H9 (cell line): Measurements from ENCODE around the gene AKR1A1. TPM values are rescaled to one million over a fixed set of nuclear protein-coding genes. Genes with fewer than 3 reads are reported as not detected.

Experiments used
- DNase-seq: peaks from one replicate; pipeline ENCODE4 v3.0.0-alpha.2; 2017
- H2AFZ ChIP-seq: one replicate; pipeline ENCODE4 v1.6.1; 2013; ENCODE audit warnings: mild to moderate bottlenecking, low read length, control low read depth, moderate library complexity
- H2AK5ac ChIP-seq: 2 replicates; pipeline ENCODE4 v1.6.1; 2013; ENCODE audit warnings: low read length, control low read depth, mixed read lengths; ENCODE audit not compliant: insufficient read length
- H2BK120ac ChIP-seq: one replicate; pipeline ENCODE4 v1.6.1; 2013; ENCODE audit warnings: low read depth, mild to moderate bottlenecking, low read length, control low read depth, inconsistent platforms; ENCODE audit not compliant: poor library complexity, severe bottlenecking
- H2BK12ac ChIP-seq: 2 replicates; pipeline ENCODE4 v1.6.1; 2013; ENCODE audit warnings: low read length, control low read depth, mixed read lengths, low read depth; ENCODE audit not compliant: insufficient read length
- H2BK15ac ChIP-seq: 2 replicates; pipeline ENCODE4 v1.6.1; 2013; ENCODE audit warnings: low read depth, low read length, control low read depth
- H2BK20ac ChIP-seq: one replicate; pipeline ENCODE4 v1.6.1; 2013; ENCODE audit warnings: low read depth, mild to moderate bottlenecking, low read length, control low read depth, inconsistent platforms; ENCODE audit not compliant: poor library complexity, severe bottlenecking
- H2BK5ac ChIP-seq: 2 replicates; pipeline ENCODE4 v1.6.1; 2013; ENCODE audit warnings: low read length, control low read depth, mixed read lengths; ENCODE audit not compliant: insufficient read length
- H3K14ac ChIP-seq: 2 replicates; pipeline ENCODE4 v1.6.1; 2013; ENCODE audit warnings: low read length, control low read depth; ENCODE audit not compliant: insufficient read depth
- H3K18ac ChIP-seq: 2 replicates; pipeline ENCODE4 v1.6.1; 2013; ENCODE audit warnings: low read depth, mild to moderate bottlenecking, mixed read lengths, low read length, control low read depth; ENCODE audit not compliant: insufficient read length
- H3K23ac ChIP-seq: 2 replicates; pipeline ENCODE4 v1.6.1; 2013; ENCODE audit warnings: low read length, control low read depth, mixed read lengths, low read depth; ENCODE audit not compliant: insufficient read length
- H3K23me2 ChIP-seq: 2 replicates; pipeline ENCODE4 v1.6.1; 2013; ENCODE audit warnings: low read depth, mild to moderate bottlenecking, mixed read lengths, low read length, control low read depth; ENCODE audit not compliant: insufficient read length, poor library complexity, severe bottlenecking
- H3K27ac ChIP-seq: 2 replicates; pipeline ENCODE4 v1.5.1; 2013; ENCODE audit warnings: low read length, control low read depth, mixed read lengths, low read depth; ENCODE audit not compliant: insufficient read length
- H3K27me3 ChIP-seq: 2 replicates; pipeline ENCODE4 v1.6.1; 2013; ENCODE audit warnings: low read length, control low read depth, inconsistent platforms; ENCODE audit not compliant: insufficient read depth
- H3K4ac ChIP-seq: 2 replicates; pipeline ENCODE4 v1.6.1; 2013; ENCODE audit warnings: low read depth, mild to moderate bottlenecking, control low read depth, inconsistent platforms, low read length, moderate library complexity
- H3K4me1 ChIP-seq: 2 replicates; pipeline ENCODE4 v1.6.1; 2013; ENCODE audit warnings: low read length, control low read depth, inconsistent platforms; ENCODE audit not compliant: insufficient read depth
- H3K4me2 ChIP-seq: 2 replicates; pipeline ENCODE4 v1.6.1; 2013; ENCODE audit warnings: low read length, control low read depth, mixed read lengths; ENCODE audit not compliant: insufficient read length, insufficient read depth
- H3K56ac ChIP-seq: 2 replicates; pipeline ENCODE4 v1.6.1; 2013; ENCODE audit warnings: low read depth, mild to moderate bottlenecking, mixed read lengths, low read length, control low read depth; ENCODE audit not compliant: insufficient read length
- H3K79me1 ChIP-seq: 2 replicates; pipeline ENCODE4 v1.6.1; 2013; ENCODE audit warnings: low read depth, mild to moderate bottlenecking, moderate library complexity, low read length, control low read depth, inconsistent platforms; ENCODE audit not compliant: insufficient read depth, poor library complexity, severe bottlenecking
- H3K79me2 ChIP-seq: 2 replicates; pipeline ENCODE4 v1.6.1; 2013; ENCODE audit warnings: low read length, control low read depth, inconsistent platforms; ENCODE audit not compliant: insufficient read depth
- H3K9ac ChIP-seq: 2 replicates; pipeline ENCODE4 v1.6.1; 2013; ENCODE audit warnings: low read length, control low read depth, mixed read lengths; ENCODE audit not compliant: insufficient read length; ENCODE audit errors: extremely low read depth
- H3K9me3 ChIP-seq: one replicate; pipeline ENCODE4 v1.6.1; 2013; ENCODE audit warnings: low read depth, low read length, inconsistent platforms; ENCODE audit not compliant: control insufficient read depth
- H3T11ph ChIP-seq: one replicate; pipeline ENCODE4 v1.6.1; 2013; ENCODE audit warnings: mild to moderate bottlenecking, low read length, control low read depth, inconsistent platforms
- H4K20me1 ChIP-seq: one replicate; pipeline ENCODE4 v1.6.1; 2013; ENCODE audit not compliant: control insufficient read depth, insufficient read length, insufficient read depth
- H4K5ac ChIP-seq: 2 replicates; pipeline ENCODE4 v1.6.1; 2013; ENCODE audit warnings: low read depth, mild to moderate bottlenecking, mixed read lengths, low read length, control low read depth; ENCODE audit not compliant: insufficient read length
- H4K8ac ChIP-seq: replicated peaks from 2 replicates; pipeline ENCODE4 v1.6.1; 2013; ENCODE audit warnings: low read length, control low read depth, mixed read lengths, low read depth; ENCODE audit not compliant: insufficient read length
- H4K91ac ChIP-seq: 2 replicates; pipeline ENCODE4 v1.6.1; 2013; ENCODE audit warnings: low read depth, mild to moderate bottlenecking, moderate library complexity, mixed read lengths, low read length, control low read depth; ENCODE audit not compliant: insufficient read length
- H3K27ac Mint-ChIP-seq, 3 experiments: 2 replicates in 2 of 3; 3 replicates in 1 of 3; pipeline ENCODE4 v1.8.0; 2020 to 2021; ENCODE audit warnings: mixed read lengths in 3 of 3, mild to moderate bottlenecking in 1 of 3, moderate library complexity in 1 of 3
- H3K27me3 Mint-ChIP-seq: 2 replicates; pipeline ENCODE4 v1.8.0; 2021; ENCODE audit warnings: low read depth, mild to moderate bottlenecking, moderate library complexity, mixed read lengths
- H3K36me3 Mint-ChIP-seq, 3 experiments: 2 replicates in 2 of 3; 3 replicates in 1 of 3; pipeline ENCODE4 v1.8.0; 2020 to 2021; ENCODE audit warnings: low read depth in 3 of 3, mixed read lengths in 3 of 3; ENCODE audit not compliant: insufficient read depth in 1 of 3
- H3K4me1 Mint-ChIP-seq, 2 experiments: 2 replicates each; pipeline ENCODE4 v1.8.0; 2020; ENCODE audit warnings: mixed read lengths in 2 of 2
- H3K4me3 Mint-ChIP-seq, 2 experiments: 2 replicates in 1 of 2; 3 replicates in 1 of 2; pipeline ENCODE4 v1.8.0; 2020 to 2021; ENCODE audit warnings: mild to moderate bottlenecking in 2 of 2, mixed read lengths in 2 of 2, moderate library complexity in 1 of 2
- H3K9me3 Mint-ChIP-seq, 2 experiments: 2 replicates in 1 of 2; 3 replicates in 1 of 2; pipeline ENCODE4 v1.8.0; 2020; ENCODE audit warnings: mild to moderate bottlenecking in 2 of 2, mixed read lengths in 2 of 2, moderate library complexity in 1 of 2
- WGBS: extraction: QIAGEN DNeasy Blood & Tissue Kit; methylation state at CpG from one replicate; pipeline ENCODE4 v1.1.7; 2013; ENCODE audit warnings: missing lambda C conversion rate, low lambda C conversion rate, mixed read lengths; ENCODE audit not compliant: insufficient read length; ENCODE audit errors: extremely low coverage; 5-methylcytosine and 5-hydroxymethylcytosine counted together
- total RNA-seq: library from RNA; stranded (reverse); gene quantifications from 2 replicates; pipeline ENCODE4 v1.2.1, GENCODE V29; 2021
- TF ChIP-seq, protein P1 (sequence below): fragments of 200-600 bp; sonication (generic); conservative IDR thresholded peaks from 3 replicates; pipeline ENCODE4 v1.8.0; 2021; ENCODE audit warnings: antibody characterized with exemption, mild to moderate bottlenecking

AKR1A1 gene
- total RNA-seq, 1 experiment from 2014 or later, result 286 TPM

DNA sequence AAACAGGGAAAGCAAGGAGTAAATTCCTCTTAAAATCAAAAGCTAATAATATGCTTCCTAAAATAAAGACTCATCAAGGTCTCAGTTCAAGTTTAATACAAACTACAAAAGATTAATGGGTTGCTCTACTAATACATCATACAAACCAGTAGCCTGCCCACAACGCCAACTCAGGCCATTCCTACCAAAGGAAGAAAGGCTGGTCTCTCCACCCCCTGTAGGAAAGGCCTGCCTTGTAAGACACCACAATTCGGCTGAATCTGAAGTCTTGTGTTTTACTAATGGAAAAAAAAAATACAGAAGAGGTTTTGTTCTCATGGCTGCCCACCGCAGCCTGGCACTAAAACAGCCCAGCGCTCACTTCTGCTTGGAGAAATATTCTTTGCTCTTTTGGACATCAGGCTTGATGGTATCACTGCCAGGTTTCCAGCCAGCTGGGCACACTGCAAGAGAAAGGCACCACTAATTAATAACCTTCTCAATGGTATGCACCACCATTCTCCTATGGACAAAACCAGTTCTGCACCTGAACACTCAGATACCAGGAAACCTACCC lies 39.6 kb upstream of the AKR1A1 start:
- Mint-ChIP-seq H3K27ac (peak overlapping the region in 1 of 3 experiments; percentile 82; a peak in 2 of 7 replicates), H3K9me3 (no peaks in the 10 kb centered on the region), H3K27me3 (no peaks in the 10 kb centered on the region; the same call in 1 of the 2 replicates), H3K4me1 (no peaks in the 10 kb centered on the region), H3K36me3 (peaks cover 54 to 77% (median 67%) of the 10 kb centered on the region in 3 experiments; a peak in 6 of 7 replicates), H3K4me3 (no peak overlapping the region; a peak in 1 of 5 replicates)
- Histone ChIP-seq H3K27me3 (no peaks in the 10 kb centered on the region), H3K18ac (no peak overlapping the region), H3K23me2 (no peaks in the 10 kb centered on the region), H2BK120ac (no peak overlapping the region), H4K5ac (no peak overlapping the region), H4K91ac (no peak overlapping the region), H2AK5ac (no peak overlapping the region), H2BK15ac (no peak overlapping the region), H3K4me2 (no peak overlapping the region), H2BK20ac (no peak overlapping the region), H3K9me3 (no peaks in the 10 kb centered on the region), H3K4ac (no peak overlapping the region), H2BK5ac (no peak overlapping the region), H4K20me1 (peaks cover 5% of the 10 kb centered on the region), H3K14ac (no peak overlapping the region), H3K27ac (no peak overlapping the region), H3K9ac (no peak overlapping the region), H3K23ac (no peak overlapping the region), H3K56ac (no peak overlapping the region), H2BK12ac (no peak overlapping the region), H4K8ac (no peak overlapping the region), H3K79me2 (no peaks in the 10 kb centered on the region), H3T11ph (no peak overlapping the region), H3K79me1 (no peaks in the 10 kb centered on the region), H2AFZ (no peak overlapping the region), H3K4me1 (no peaks in the 10 kb centered on the region)
- TF ChIP-seq, protein P1, sequence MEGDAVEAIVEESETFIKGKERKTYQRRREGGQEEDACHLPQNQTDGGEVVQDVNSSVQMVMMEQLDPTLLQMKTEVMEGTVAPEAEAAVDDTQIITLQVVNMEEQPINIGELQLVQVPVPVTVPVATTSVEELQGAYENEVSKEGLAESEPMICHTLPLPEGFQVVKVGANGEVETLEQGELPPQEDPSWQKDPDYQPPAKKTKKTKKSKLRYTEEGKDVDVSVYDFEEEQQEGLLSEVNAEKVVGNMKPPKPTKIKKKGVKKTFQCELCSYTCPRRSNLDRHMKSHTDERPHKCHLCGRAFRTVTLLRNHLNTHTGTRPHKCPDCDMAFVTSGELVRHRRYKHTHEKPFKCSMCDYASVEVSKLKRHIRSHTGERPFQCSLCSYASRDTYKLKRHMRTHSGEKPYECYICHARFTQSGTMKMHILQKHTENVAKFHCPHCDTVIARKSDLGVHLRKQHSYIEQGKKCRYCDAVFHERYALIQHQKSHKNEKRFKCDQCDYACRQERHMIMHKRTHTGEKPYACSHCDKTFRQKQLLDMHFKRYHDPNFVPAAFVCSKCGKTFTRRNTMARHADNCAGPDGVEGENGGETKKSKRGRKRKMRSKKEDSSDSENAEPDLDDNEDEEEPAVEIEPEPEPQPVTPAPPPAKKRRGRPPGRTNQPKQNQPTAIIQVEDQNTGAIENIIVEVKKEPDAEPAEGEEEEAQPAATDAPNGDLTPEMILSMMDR, result no peak
- no peak for DNase-seq
- no CpG with 5 or more reads among the region's 4 CpGs for WGBS
